Measurements from ENCODE around the gene SNAPIN. TPM values are rescaled to one million over a fixed set of nuclear protein-coding genes. Genes with fewer than 3 reads are reported as not detected.
A peak's percentile ranks its signal among the peaks of the same experiment; 100 is the strongest.

The SNAPIN gene
- total and polyA plus RNA-seq, 8 donors, result 34.5 to 44.1 (median 38.4) TPM

- Histone ChIP-seq H3K36me3 (peaks cover 0 to 12% of the 10 kb centered on the region in 2 donors), H3K27ac (peak within 1 kb of the TSS; percentile 63 to 69), H3K9me3 (no peaks in the 10 kb centered on the region), H3K4me1 (peaks cover 10 to 27% of the 10 kb centered on the region in 2 donors), H3K27me3 (no peaks in the 10 kb centered on the region), H3K4me3 (peak within 1 kb of the TSS; percentile 12 to 38)
- intact Hi-C loops (cut with DNase I), result no loop called here
- TF ChIP-seq, protein P1, sequence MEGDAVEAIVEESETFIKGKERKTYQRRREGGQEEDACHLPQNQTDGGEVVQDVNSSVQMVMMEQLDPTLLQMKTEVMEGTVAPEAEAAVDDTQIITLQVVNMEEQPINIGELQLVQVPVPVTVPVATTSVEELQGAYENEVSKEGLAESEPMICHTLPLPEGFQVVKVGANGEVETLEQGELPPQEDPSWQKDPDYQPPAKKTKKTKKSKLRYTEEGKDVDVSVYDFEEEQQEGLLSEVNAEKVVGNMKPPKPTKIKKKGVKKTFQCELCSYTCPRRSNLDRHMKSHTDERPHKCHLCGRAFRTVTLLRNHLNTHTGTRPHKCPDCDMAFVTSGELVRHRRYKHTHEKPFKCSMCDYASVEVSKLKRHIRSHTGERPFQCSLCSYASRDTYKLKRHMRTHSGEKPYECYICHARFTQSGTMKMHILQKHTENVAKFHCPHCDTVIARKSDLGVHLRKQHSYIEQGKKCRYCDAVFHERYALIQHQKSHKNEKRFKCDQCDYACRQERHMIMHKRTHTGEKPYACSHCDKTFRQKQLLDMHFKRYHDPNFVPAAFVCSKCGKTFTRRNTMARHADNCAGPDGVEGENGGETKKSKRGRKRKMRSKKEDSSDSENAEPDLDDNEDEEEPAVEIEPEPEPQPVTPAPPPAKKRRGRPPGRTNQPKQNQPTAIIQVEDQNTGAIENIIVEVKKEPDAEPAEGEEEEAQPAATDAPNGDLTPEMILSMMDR (IDR thresholded peaks at IDR 0.05), result no peak
- peak; percentile 77 for ATAC-seq
- DNase-seq, result peak in 3 of 4 donors; percentile 77 to 89 (median 86)
Measured at GRCh38 chr1:153616144-153616916, 42.2 kb upstream of the SNAPIN start, which contains the start of gene S100A14. S100A14 (minus strand) TSS chr1:153616325; CDS start chr1:153615858, 467 bp downstream.

DNA sequence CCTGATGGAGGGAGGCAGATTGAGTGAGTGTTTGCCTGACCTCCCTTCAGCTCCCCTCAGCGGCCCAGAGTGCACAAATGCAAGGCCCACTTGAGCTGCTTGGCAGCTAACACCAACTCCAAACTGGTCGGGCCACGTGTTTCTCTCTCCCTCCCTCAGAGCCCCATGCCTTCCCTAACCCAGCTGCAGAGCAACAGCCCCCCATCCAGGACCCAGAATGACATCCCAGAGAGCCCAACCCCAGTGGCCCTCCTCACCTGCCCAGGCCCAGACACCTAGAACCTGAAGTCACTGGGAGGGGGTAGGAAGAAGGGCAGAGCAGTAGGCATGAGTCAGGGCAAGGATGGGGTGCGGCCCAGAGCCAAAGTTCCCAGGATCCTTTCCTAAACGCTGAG, 41.6 kb upstream of the SNAPIN start:
- TF ChIP-seq, protein P1 (IDR thresholded peaks at IDR 0.05), result no peak
- Histone ChIP-seq H3K4me3 (no peak overlapping the region), H3K27ac (peak overlapping the region; percentile 63 to 69), H3K9me3 (no peaks in the 10 kb centered on the region), H3K27me3 (no peaks in the 10 kb centered on the region), H3K4me1 (peaks cover 10 to 27% of the 10 kb centered on the region in 2 donors), H3K36me3 (peaks cover 0 to 12% of the 10 kb centered on the region in 2 donors)
- intact Hi-C loops (cut with DNase I), result no loop called here
- DNase-seq, result peak in 2 of 4 donors; percentile 73 to 79
- ATAC-seq, result peak; percentile 61

DNA sequence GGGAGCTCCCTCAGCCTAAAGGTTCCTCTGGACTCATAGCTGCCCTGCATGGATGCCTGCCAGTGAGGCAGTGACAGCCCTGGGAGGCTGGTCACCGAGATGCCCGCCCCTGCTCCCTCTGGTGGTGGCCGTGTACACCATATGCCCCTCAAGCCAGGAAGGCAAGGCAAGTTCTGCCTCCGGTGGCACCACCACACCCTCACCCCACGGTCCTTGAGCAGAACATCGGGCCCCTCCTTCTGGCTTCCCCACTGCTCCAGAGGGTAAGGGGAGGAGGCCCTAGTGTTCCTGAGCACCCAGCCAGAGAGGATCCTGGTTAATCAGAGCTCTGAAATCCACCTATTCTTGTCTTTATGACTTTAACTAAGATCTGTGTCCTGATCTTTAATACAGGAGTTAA, 40.8 kb upstream of the SNAPIN start:
- ATAC-seq (peak; percentile 46), DNase-seq (peak in 3 of 4 donors; percentile 74 to 93 (median 82))
- intact Hi-C loops (cut with DNase I), result no loop called here

GRCh38 chr1:153619171-153619570, 39.3 kb upstream of the SNAPIN start:
- Histone ChIP-seq H3K4me1 (peaks cover 10 to 45% of the 10 kb centered on the region in 2 donors), H3K27me3 (no peaks in the 10 kb centered on the region), H3K27ac (no peak overlapping the region), H3K4me3 (no peak overlapping the region), H3K36me3 (peaks cover 0 to 12% of the 10 kb centered on the region in 2 donors), H3K9me3 (no peaks in the 10 kb centered on the region)
- DNase-seq (peak in 1 of 4 donors; percentile 13), ATAC-seq (no peak)
- intact Hi-C loops (cut with DNase I), result no loop called here
- TF ChIP-seq, protein P1 (IDR thresholded peaks at IDR 0.05), result no peak

More for the DNA sequence above, 40.8 kb upstream of the SNAPIN start:
- Histone ChIP-seq H3K27me3 (no peaks in the 10 kb centered on the region), H3K36me3 (peaks cover 0 to 12% of the 10 kb centered on the region in 2 donors), H3K4me1 (peaks cover 10 to 30% of the 10 kb centered on the region in 2 donors), H3K9me3 (no peaks in the 10 kb centered on the region), H3K4me3 (no peak overlapping the region), H3K27ac (peak overlapping the region in 1 of 2 donors; percentile 63)
- TF ChIP-seq, protein P1 (IDR thresholded peaks at IDR 0.05), result peak; percentile 30 to 70

- intact Hi-C loops (cut with DNase I), result no loop called here
- TF ChIP-seq, protein P1 (IDR thresholded peaks at IDR 0.05), result no peak
- H3K36me3 ChIP-seq, result peaks cover 0 to 12% of the 10 kb centered on the region in 2 donors
- ATAC-seq (peak; percentile 14), DNase-seq (peak in 1 of 4 donors; percentile 44)
- no peak overlapping the region for H3K4me3 ChIP-seq
- H3K27me3 ChIP-seq, result peaks cover 0 to 4% of the 10 kb centered on the region in 2 donors
- no peaks in the 10 kb centered on the region for H3K9me3 ChIP-seq
- H3K27ac ChIP-seq, result no peak overlapping the region
- peaks cover 0 to 56% of the 10 kb centered on the region in 2 donors for H3K4me1 ChIP-seq
Measured at GRCh38 chr1:153623101-153623500, 35.4 kb upstream of the SNAPIN start.

Measured in left lung (tissue), 10 donors.